Measurements from ENCODE around the gene SYVN1. TPM values are rescaled to one million over a fixed set of nuclear protein-coding genes. Genes with fewer than 3 reads are reported as not detected.
A peak's percentile ranks its signal among the peaks of the same experiment; 100 is the strongest.

The SYVN1 gene
- total and polyA plus RNA-seq, 4 donors = 19.9 to 210 (median 56.6) TPM

- TF ChIP-seq SP1 (IDR thresholded peaks at IDR 0.05) = no peak
- no peak for TF ChIP-seq RXRA (IDR thresholded peaks at IDR 0.05)
- no peak for TF ChIP-seq FOXA2 (IDR thresholded peaks at IDR 0.05)
- TF ChIP-seq RAD21 (IDR thresholded peaks at IDR 0.05) = no peak
- TF ChIP-seq REST (IDR thresholded peaks at IDR 0.05) = no peak
- TF ChIP-seq TAF1 (conservative IDR thresholded peaks at IDR 0.05) = no peak
- no peak for TF ChIP-seq MAX (IDR thresholded peaks at IDR 0.05)
- no peak for TF ChIP-seq CTCF (IDR thresholded peaks at IDR 0.05; ENCODE audit: low read depth, low read length, missing input control)
- no peak for TF ChIP-seq FOXA1 (IDR thresholded peaks at IDR 0.05)
- Histone ChIP-seq H3K4me1 (ENCODE audit: control insufficient read depth in 4 of 4, insufficient read depth in 4 of 4, low read length in 3 of 4) (peaks cover 0 to 46% (median 30%) of the 10 kb centered on the region in 4 donors), H3K9me3 (ENCODE audit: control insufficient read depth in 4 of 4, low read length in 3 of 4) (no peaks in the 10 kb centered on the region), H3K9ac (ENCODE audit: low read depth in 1 of 2, low read length in 2 of 2) (peak overlapping the region; percentile 96 to 100), H3K27me3 (ENCODE audit: control insufficient read depth in 4 of 4, insufficient read depth in 4 of 4, low read length in 3 of 4) (no peaks in the 10 kb centered on the region), H3K27ac (ENCODE audit: low read depth in 1 of 2, low read length in 2 of 2) (peak overlapping the region; percentile 99 to 100), H3K36me3 (ENCODE audit: control insufficient read depth in 4 of 4, insufficient read depth in 3 of 4, low read depth in 1 of 4, low read length in 3 of 4) (peaks cover 18 to 24% (median 20%) of the 10 kb centered on the region in 4 donors), H3K4me3 (ENCODE audit: low read depth in 1 of 3, low read length in 3 of 3) (peak overlapping the region; percentile 67 to 80 (median 71))
- no peak for DNase-seq (ENCODE audit: low spot score)
- WGBS = 66% methylated on average over 11 of the region's 11 CpGs
These were observed 1.4 kb upstream of the SYVN1 start for GRCh38 chr11:65135633-65136145.

- Histone ChIP-seq H3K27ac (ENCODE audit: low read depth in 1 of 2, low read length in 2 of 2) (peak overlapping the region; percentile 99 to 100), H3K27me3 (ENCODE audit: control insufficient read depth in 4 of 4, insufficient read depth in 4 of 4, low read length in 3 of 4) (no peaks in the 10 kb centered on the region), H3K4me3 (ENCODE audit: low read depth in 1 of 3, low read length in 3 of 3) (peak overlapping the region; percentile 80 to 95 (median 90)), H3K4me1 (ENCODE audit: control insufficient read depth in 4 of 4, insufficient read depth in 4 of 4, low read length in 3 of 4) (peaks cover 0 to 46% (median 30%) of the 10 kb centered on the region in 4 donors), H3K9me3 (ENCODE audit: control insufficient read depth in 4 of 4, low read length in 3 of 4) (no peaks in the 10 kb centered on the region), H3K9ac (ENCODE audit: low read depth in 1 of 2, low read length in 2 of 2) (peak overlapping the region; percentile 96 to 100), H3K36me3 (ENCODE audit: control insufficient read depth in 4 of 4, insufficient read depth in 3 of 4, low read depth in 1 of 4, low read length in 3 of 4) (peaks cover 22 to 29% (median 24%) of the 10 kb centered on the region in 4 donors)
- DNase-seq (ENCODE audit: low spot score) = peak; percentile 84
- WGBS = 1% methylated on average over 24 of the region's 24 CpGs
- TF ChIP-seq MAX (IDR thresholded peaks at IDR 0.05) (peak; percentile 73), ATF3 (IDR thresholded peaks at IDR 0.05) (no peak), FOXA1 (IDR thresholded peaks at IDR 0.05) (peak; percentile 47), HNF4G (IDR thresholded peaks at IDR 0.05) (no peak), YY1 (IDR thresholded peaks at IDR 0.05) (peak; percentile 37), REST (IDR thresholded peaks at IDR 0.05) (no peak), FOXA2 (IDR thresholded peaks at IDR 0.05) (peak; percentile 31), EGR1 (IDR thresholded peaks at IDR 0.05; ENCODE audit: low read depth in 2 of 2) (peak; percentile 47 to 72), GABPA (IDR thresholded peaks at IDR 0.05 in 1 of 2, conservative IDR thresholded peaks at IDR 0.05 in 1 of 2) (no peak), CTCF (IDR thresholded peaks at IDR 0.05; ENCODE audit: low read depth, low read length, missing input control) (no peak), ZBTB33 (IDR thresholded peaks at IDR 0.05) (no peak)
These were observed 773 bp upstream of the SYVN1 start for GRCh38 chr11:65134952-65135632.

Data from liver (tissue), 9 donors.